ENCODE results near the gene GJB5.

The GJB5 gene

GRCh38 chr1:34777519-34778321 lies 22.9 kb downstream of the GJB5 start:
- Histone ChIP-seq H3K27ac (ENCODE audit: low read depth, low read length) (no peak overlapping the region), H3K9me3 (ENCODE audit: control insufficient read depth, insufficient read depth, low read length) (no peaks in the 10 kb centered on the region), H3K36me3 (ENCODE audit: control insufficient read depth, insufficient read depth, low read length) (no peaks in the 10 kb centered on the region), H3K27me3 (ENCODE audit: control insufficient read depth, insufficient read depth, low read length) (peaks cover 34% of the 10 kb centered on the region), H3K4me1 (ENCODE audit: control insufficient read depth, insufficient read depth, low read length) (peaks cover 10% of the 10 kb centered on the region; the same call in 1 of the 2 replicates), H3K9ac (ENCODE audit: low read depth, low read length) (no peak overlapping the region), H3K4me3 (ENCODE audit: low read depth, low read length) (no peak overlapping the region)

- Histone ChIP-seq H3K4me3 (ENCODE audit: low read depth, low read length) (no peak overlapping the region), H3K27me3 (ENCODE audit: control insufficient read depth, insufficient read depth, low read length) (peaks cover 34% of the 10 kb centered on the region), H3K9me3 (ENCODE audit: control insufficient read depth, insufficient read depth, low read length) (no peaks in the 10 kb centered on the region), H3K9ac (ENCODE audit: low read depth, low read length) (no peak overlapping the region), H3K27ac (ENCODE audit: low read depth, low read length) (no peak overlapping the region), H3K36me3 (ENCODE audit: control insufficient read depth, insufficient read depth, low read length) (no peaks in the 10 kb centered on the region), H3K4me1 (ENCODE audit: control insufficient read depth, insufficient read depth, low read length) (peaks cover 10% of the 10 kb centered on the region; the same call in 1 of the 2 replicates)
These were observed 23.5 kb downstream of the GJB5 start for GRCh38 chr1:34778381-34778780.

GRCh38 chr1:34779005-34779404 lies 24.2 kb downstream of the GJB5 start:
- H3K9ac ChIP-seq (ENCODE audit: low read depth, low read length): no peak overlapping the region
- peaks cover 34% of the 10 kb centered on the region for H3K27me3 ChIP-seq (ENCODE audit: control insufficient read depth, insufficient read depth, low read length)
- H3K4me1 ChIP-seq (ENCODE audit: control insufficient read depth, insufficient read depth, low read length): peaks cover 10% of the 10 kb centered on the region; the same call in 1 of the 2 replicates
- H3K4me3 ChIP-seq (ENCODE audit: low read depth, low read length): no peak overlapping the region
- H3K9me3 ChIP-seq (ENCODE audit: control insufficient read depth, insufficient read depth, low read length): no peaks in the 10 kb centered on the region
- no peak overlapping the region for H3K27ac ChIP-seq (ENCODE audit: low read depth, low read length)
- no peaks in the 10 kb centered on the region for H3K36me3 ChIP-seq (ENCODE audit: control insufficient read depth, insufficient read depth, low read length)

- no peak overlapping the region for H3K27ac ChIP-seq (ENCODE audit: low read depth, low read length)
- H3K4me3 ChIP-seq (ENCODE audit: low read depth, low read length): no peak overlapping the region
- no peaks in the 10 kb centered on the region for H3K36me3 ChIP-seq (ENCODE audit: control insufficient read depth, insufficient read depth, low read length)
- H3K4me1 ChIP-seq (ENCODE audit: control insufficient read depth, insufficient read depth, low read length): peaks cover 10% of the 10 kb centered on the region; the same call in 1 of the 2 replicates
- peaks cover 34% of the 10 kb centered on the region for H3K27me3 ChIP-seq (ENCODE audit: control insufficient read depth, insufficient read depth, low read length)
- H3K9ac ChIP-seq (ENCODE audit: low read depth, low read length): no peak overlapping the region
- H3K9me3 ChIP-seq (ENCODE audit: control insufficient read depth, insufficient read depth, low read length): no peaks in the 10 kb centered on the region
These were observed 24.7 kb downstream of the GJB5 start for GRCh38 chr1:34779526-34779925.

GRCh38 chr1:34779962-34780361 lies 25.1 kb downstream of the GJB5 start:
- H3K9me3 ChIP-seq (ENCODE audit: control insufficient read depth, insufficient read depth, low read length): no peaks in the 10 kb centered on the region
- peaks cover 10% of the 10 kb centered on the region; the same call in 1 of the 2 replicates for H3K4me1 ChIP-seq (ENCODE audit: control insufficient read depth, insufficient read depth, low read length)
- H3K27ac ChIP-seq (ENCODE audit: low read depth, low read length): no peak overlapping the region
- H3K9ac ChIP-seq (ENCODE audit: low read depth, low read length): no peak overlapping the region
- H3K36me3 ChIP-seq (ENCODE audit: control insufficient read depth, insufficient read depth, low read length): no peaks in the 10 kb centered on the region
- peaks cover 34% of the 10 kb centered on the region for H3K27me3 ChIP-seq (ENCODE audit: control insufficient read depth, insufficient read depth, low read length)
- H3K4me3 ChIP-seq (ENCODE audit: low read depth, low read length): no peak overlapping the region

GRCh38 chr1:34780528-34780927 lies 25.7 kb downstream of the GJB5 start:
- no peak overlapping the region for H3K9ac ChIP-seq (ENCODE audit: low read depth, low read length)
- peaks cover 10% of the 10 kb centered on the region; the same call in 1 of the 2 replicates for H3K4me1 ChIP-seq (ENCODE audit: control insufficient read depth, insufficient read depth, low read length)
- H3K9me3 ChIP-seq (ENCODE audit: control insufficient read depth, insufficient read depth, low read length): no peaks in the 10 kb centered on the region
- no peak overlapping the region for H3K27ac ChIP-seq (ENCODE audit: low read depth, low read length)
- peak overlapping the region; percentile 74 for H3K4me3 ChIP-seq (ENCODE audit: low read depth, low read length)
- H3K36me3 ChIP-seq (ENCODE audit: control insufficient read depth, insufficient read depth, low read length): no peaks in the 10 kb centered on the region
- peaks cover 34% of the 10 kb centered on the region for H3K27me3 ChIP-seq (ENCODE audit: control insufficient read depth, insufficient read depth, low read length)

GRCh38 chr1:34781071-34781843 lies 26.4 kb downstream of the GJB5 start, which contains the start of gene GJB3:
Gene GJB3, plus strand, starts transcription at chr1:34781214. Its CDS starts 3,549 bp downstream, at chr1:34784763.
- Histone ChIP-seq H3K9me3 (ENCODE audit: control insufficient read depth, insufficient read depth, low read length) (no peaks in the 10 kb centered on the region), H3K27ac (ENCODE audit: low read depth, low read length) (no peak within 1 kb of the TSS), H3K9ac (ENCODE audit: low read depth, low read length) (peak within 1 kb of the TSS; percentile 35), H3K4me1 (ENCODE audit: control insufficient read depth, insufficient read depth, low read length) (peaks cover 10% of the 10 kb centered on the region; the same call in 1 of the 2 replicates), H3K27me3 (ENCODE audit: control insufficient read depth, insufficient read depth, low read length) (peaks cover 34% of the 10 kb centered on the region), H3K36me3 (ENCODE audit: control insufficient read depth, insufficient read depth, low read length) (no peaks in the 10 kb centered on the region), H3K4me3 (ENCODE audit: low read depth, low read length) (peak within 1 kb of the TSS; percentile 74)

GRCh38 chr1:34781844-34782391 lies 27.1 kb downstream of the GJB5 start:
- Histone ChIP-seq H3K9ac (ENCODE audit: low read depth, low read length) (no peak overlapping the region), H3K9me3 (ENCODE audit: control insufficient read depth, insufficient read depth, low read length) (no peaks in the 10 kb centered on the region), H3K27me3 (ENCODE audit: control insufficient read depth, insufficient read depth, low read length) (peaks cover 34% of the 10 kb centered on the region), H3K27ac (ENCODE audit: low read depth, low read length) (no peak overlapping the region), H3K36me3 (ENCODE audit: control insufficient read depth, insufficient read depth, low read length) (no peaks in the 10 kb centered on the region), H3K4me3 (ENCODE audit: low read depth, low read length) (peak overlapping the region; percentile 74), H3K4me1 (ENCODE audit: control insufficient read depth, insufficient read depth, low read length) (peaks cover 10% of the 10 kb centered on the region; the same call in 1 of the 2 replicates)

- Histone ChIP-seq H3K4me3 (ENCODE audit: low read depth, low read length) (no peak overlapping the region), H3K4me1 (ENCODE audit: control insufficient read depth, insufficient read depth, low read length) (peaks cover 10% of the 10 kb centered on the region; the same call in 1 of the 2 replicates), H3K27ac (ENCODE audit: low read depth, low read length) (no peak overlapping the region), H3K27me3 (ENCODE audit: control insufficient read depth, insufficient read depth, low read length) (peaks cover 29% of the 10 kb centered on the region), H3K9me3 (ENCODE audit: control insufficient read depth, insufficient read depth, low read length) (no peaks in the 10 kb centered on the region), H3K36me3 (ENCODE audit: control insufficient read depth, insufficient read depth, low read length) (no peaks in the 10 kb centered on the region), H3K9ac (ENCODE audit: low read depth, low read length) (no peak overlapping the region)
These were observed 29.9 kb downstream of the GJB5 start for GRCh38 chr1:34784751-34785221.

- Histone ChIP-seq H3K4me3 (ENCODE audit: low read depth, low read length) (no peak overlapping the region), H3K27me3 (ENCODE audit: control insufficient read depth, insufficient read depth, low read length) (peaks cover 24% of the 10 kb centered on the region), H3K4me1 (ENCODE audit: control insufficient read depth, insufficient read depth, low read length) (peaks cover 10% of the 10 kb centered on the region; the same call in 1 of the 2 replicates), H3K36me3 (ENCODE audit: control insufficient read depth, insufficient read depth, low read length) (no peaks in the 10 kb centered on the region), H3K27ac (ENCODE audit: low read depth, low read length) (no peak overlapping the region), H3K9ac (ENCODE audit: low read depth, low read length) (no peak overlapping the region), H3K9me3 (ENCODE audit: control insufficient read depth, insufficient read depth, low read length) (no peaks in the 10 kb centered on the region)
These were observed 30.5 kb downstream of the GJB5 start for GRCh38 chr1:34785231-34785874.

Measured in HUES48 (cell line).